Measurements from ENCODE around the gene CSNK2A3. TPM values are rescaled to one million over a fixed set of nuclear protein-coding genes. Genes with fewer than 3 reads are reported as not detected.

Gene CSNK2A3
- total RNA-seq, 1 experiment from 2014 or later = 2.0 TPM

DNA sequence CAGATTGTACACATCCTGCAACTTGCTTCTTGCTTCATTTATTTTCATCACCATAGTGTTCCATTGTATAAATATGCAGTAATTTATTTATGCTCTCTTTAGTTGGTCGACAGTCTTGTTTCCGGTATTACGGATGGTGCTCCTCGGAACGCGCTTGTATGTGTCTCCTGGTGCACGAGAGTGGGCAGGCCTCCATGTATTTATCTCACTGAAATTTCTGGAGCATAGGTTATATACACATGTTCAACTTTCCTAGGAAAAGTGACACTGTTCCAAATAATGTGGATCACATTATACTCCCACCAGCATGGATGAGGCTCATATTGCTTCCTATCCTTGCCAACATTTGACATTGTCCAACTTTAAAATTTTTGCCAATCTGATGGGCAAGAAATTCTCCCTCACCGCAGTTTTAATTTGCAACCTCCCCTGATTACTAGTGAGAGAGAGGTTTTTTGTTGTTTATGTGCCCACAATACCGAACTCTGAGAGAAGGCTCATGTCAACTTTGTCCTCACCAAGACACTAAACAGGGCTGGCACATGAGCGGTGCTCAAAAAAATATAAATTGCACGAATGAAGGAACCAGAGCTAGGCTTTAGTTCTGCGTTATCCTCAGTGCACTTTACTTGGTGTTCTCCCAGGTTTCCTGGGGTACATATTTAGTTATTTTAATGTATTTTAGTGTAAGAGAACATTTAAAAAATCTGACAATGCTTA lies 3.8 kb downstream of the CSNK2A3 start:
- CTCF ChIA-PET = no interaction called here
- Histone ChIP-seq H3K27me3 (ENCODE audit: insufficient read depth, low read length) (no peaks in the 10 kb centered on the region), H3K9me2 (ENCODE audit: insufficient read depth) (no peaks in the 10 kb centered on the region), H3K9me3 (ENCODE audit: control insufficient read depth in 1 of 2, insufficient read depth in 1 of 2, low read depth in 1 of 2, low read length in 2 of 2) (no peaks in the 10 kb centered on the region), H3K4me1 (ENCODE audit: control insufficient read depth in 1 of 2, insufficient read depth in 2 of 2, low read length in 2 of 2) (peaks cover 4 to 8% of the 10 kb centered on the region in 2 experiments; a peak in 3 of 4 replicates), H3K36me3 (ENCODE audit: control insufficient read depth in 1 of 2, insufficient read depth in 2 of 2, low read length in 2 of 2) (no peaks in the 10 kb centered on the region), H3K79me2 (ENCODE audit: insufficient read depth, low read length) (no peaks in the 10 kb centered on the region), H2AFZ (ENCODE audit: low read depth, low read length, poor library complexity, severe bottlenecking) (no peak overlapping the region), H3K27ac (ENCODE audit: low read depth, low read length) (no peak overlapping the region), H3K9ac (ENCODE audit: low read length) (no peak overlapping the region), H4K20me1 (ENCODE audit: insufficient read depth) (no peaks in the 10 kb centered on the region), H3K4me2 (ENCODE audit: low read length) (no peak overlapping the region), H3K4me3 (replicated peaks in 1 of 2; ENCODE audit: low read depth in 1 of 2, low read length in 2 of 2) (no peak overlapping the region)
- RAD21 ChIA-PET (ENCODE audit: low non-redundant PET in 1 of 2, low total read pairs in 2 of 2, uncharacterized antibody in 2 of 2, unreplicated experiment in 2 of 2) = no interaction called here
- POLR2A ChIA-PET = no interaction called here
- TF ChIP-seq ZFX (IDR thresholded peaks at IDR 0.05) = no peak
- no TSS peak for BruUV-seq (replicated peaks)
- intact Hi-C loops (cut with micrococcal nuclease) = no loop called here
- ATAC-seq = no peak
- DNase-seq (ENCODE audit: low read depth, low spot score) = no peak

DNA sequence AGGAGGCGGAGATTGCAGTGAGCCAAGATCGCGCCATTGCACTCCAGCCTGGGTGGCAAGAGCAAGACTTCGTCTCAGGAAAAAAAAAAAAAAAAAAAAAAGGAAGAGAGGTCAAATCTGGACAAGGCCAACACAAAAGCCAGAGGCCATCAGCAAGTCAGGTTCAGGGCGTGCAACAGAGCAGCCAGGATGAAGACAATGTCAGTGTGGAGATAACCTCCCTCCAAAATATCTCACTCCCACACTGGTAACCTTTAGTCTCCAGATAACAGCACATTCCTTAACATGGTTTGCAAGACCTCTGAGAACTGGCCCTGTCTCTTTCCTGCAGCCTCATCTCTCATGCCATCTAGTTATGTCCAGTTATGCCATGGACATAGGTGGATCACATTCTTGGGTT lies 4.7 kb downstream of the CSNK2A3 start:
- no peak overlapping the region for H3K4me2 ChIP-seq (ENCODE audit: low read length)
- H3K9me2 ChIP-seq (ENCODE audit: insufficient read depth) = no peaks in the 10 kb centered on the region
- BruUV-seq (replicated peaks) = no TSS peak
- no peak overlapping the region for H3K9ac ChIP-seq (ENCODE audit: low read length)
- peaks cover 4 to 8% of the 10 kb centered on the region in 2 experiments; a peak in 3 of 4 replicates for H3K4me1 ChIP-seq (ENCODE audit: control insufficient read depth in 1 of 2, insufficient read depth in 2 of 2, low read length in 2 of 2)
- H2AFZ ChIP-seq (ENCODE audit: low read depth, low read length, poor library complexity, severe bottlenecking) = no peak overlapping the region
- no peaks in the 10 kb centered on the region for H3K9me3 ChIP-seq (ENCODE audit: control insufficient read depth in 1 of 2, insufficient read depth in 1 of 2, low read depth in 1 of 2, low read length in 2 of 2)
- no peaks in the 10 kb centered on the region for H3K27me3 ChIP-seq (ENCODE audit: insufficient read depth, low read length)
- ChIA-PET RAD21 (ENCODE audit: low non-redundant PET in 1 of 2, low total read pairs in 2 of 2, uncharacterized antibody in 2 of 2, unreplicated experiment in 2 of 2) (no interaction called here), POLR2A (no interaction called here), CTCF (no interaction called here)
- no peaks in the 10 kb centered on the region for H3K79me2 ChIP-seq (ENCODE audit: insufficient read depth, low read length)
- no peak for ATAC-seq
- no peaks in the 10 kb centered on the region for H4K20me1 ChIP-seq (ENCODE audit: insufficient read depth)
- no peaks in the 10 kb centered on the region for H3K36me3 ChIP-seq (ENCODE audit: control insufficient read depth in 1 of 2, insufficient read depth in 2 of 2, low read length in 2 of 2)
- H3K4me3 ChIP-seq (replicated peaks in 1 of 2; ENCODE audit: low read depth in 1 of 2, low read length in 2 of 2) = no peak overlapping the region
- DNase-seq (ENCODE audit: low read depth, low spot score) = no peak
- intact Hi-C loops (cut with micrococcal nuclease) = no loop called here
- no peak overlapping the region for H3K27ac ChIP-seq (ENCODE audit: low read depth, low read length)
- TF ChIP-seq RAD21 (IDR thresholded peaks at IDR 0.05; ENCODE audit: low read depth) (no peak), POLR2AphosphoS5 (IDR thresholded peaks at IDR 0.05; ENCODE audit: low read depth, low read length) (no peak), SIN3A (IDR thresholded peaks at IDR 0.05; ENCODE audit: low read depth) (no peak), ELF1 (IDR thresholded peaks at IDR 0.05; ENCODE audit: borderline replicate concordance, low read depth) (no peak), FOSL1 (IDR thresholded peaks at IDR 0.05; ENCODE audit: low read depth) (no peak), SP1 (IDR thresholded peaks at IDR 0.05; ENCODE audit: low read depth) (no peak), POLR2A (IDR thresholded peaks at IDR 0.05; ENCODE audit: borderline replicate concordance, extremely low read depth, insufficient read depth, insufficient read length) (no peak), CBX3 (IDR thresholded peaks at IDR 0.05; ENCODE audit: low read depth) (no peak), EGR1 (IDR thresholded peaks at IDR 0.05; ENCODE audit: low read depth) (no peak), ZNF274 (IDR thresholded peaks at IDR 0.05; ENCODE audit: low read depth, low read length) (no peak), TCF7L2 (IDR thresholded peaks at IDR 0.05; ENCODE audit: borderline replicate concordance, extremely low read depth, insufficient read depth, insufficient read length) (no peak), EZH2phosphoT487 (IDR thresholded peaks at IDR 0.05; ENCODE audit: borderline replicate concordance) (no peak), JUND (IDR thresholded peaks at IDR 0.05) (no peak)
- TF ChIP-seq, protein P1, sequence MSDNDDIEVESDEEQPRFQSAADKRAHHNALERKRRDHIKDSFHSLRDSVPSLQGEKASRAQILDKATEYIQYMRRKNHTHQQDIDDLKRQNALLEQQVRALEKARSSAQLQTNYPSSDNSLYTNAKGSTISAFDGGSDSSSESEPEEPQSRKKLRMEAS (IDR thresholded peaks at IDR 0.05) = no peak
- TF ChIP-seq, protein P2, sequence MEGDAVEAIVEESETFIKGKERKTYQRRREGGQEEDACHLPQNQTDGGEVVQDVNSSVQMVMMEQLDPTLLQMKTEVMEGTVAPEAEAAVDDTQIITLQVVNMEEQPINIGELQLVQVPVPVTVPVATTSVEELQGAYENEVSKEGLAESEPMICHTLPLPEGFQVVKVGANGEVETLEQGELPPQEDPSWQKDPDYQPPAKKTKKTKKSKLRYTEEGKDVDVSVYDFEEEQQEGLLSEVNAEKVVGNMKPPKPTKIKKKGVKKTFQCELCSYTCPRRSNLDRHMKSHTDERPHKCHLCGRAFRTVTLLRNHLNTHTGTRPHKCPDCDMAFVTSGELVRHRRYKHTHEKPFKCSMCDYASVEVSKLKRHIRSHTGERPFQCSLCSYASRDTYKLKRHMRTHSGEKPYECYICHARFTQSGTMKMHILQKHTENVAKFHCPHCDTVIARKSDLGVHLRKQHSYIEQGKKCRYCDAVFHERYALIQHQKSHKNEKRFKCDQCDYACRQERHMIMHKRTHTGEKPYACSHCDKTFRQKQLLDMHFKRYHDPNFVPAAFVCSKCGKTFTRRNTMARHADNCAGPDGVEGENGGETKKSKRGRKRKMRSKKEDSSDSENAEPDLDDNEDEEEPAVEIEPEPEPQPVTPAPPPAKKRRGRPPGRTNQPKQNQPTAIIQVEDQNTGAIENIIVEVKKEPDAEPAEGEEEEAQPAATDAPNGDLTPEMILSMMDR (IDR thresholded peaks at IDR 0.05 in 2 of 3, conservative IDR thresholded peaks at IDR 0.05 in 1 of 3; ENCODE audit: borderline replicate concordance in 1 of 3, insufficient read depth in 1 of 3, low read depth in 2 of 3, low read length in 2 of 3) = no peak
- TF ChIP-seq, protein P3, sequence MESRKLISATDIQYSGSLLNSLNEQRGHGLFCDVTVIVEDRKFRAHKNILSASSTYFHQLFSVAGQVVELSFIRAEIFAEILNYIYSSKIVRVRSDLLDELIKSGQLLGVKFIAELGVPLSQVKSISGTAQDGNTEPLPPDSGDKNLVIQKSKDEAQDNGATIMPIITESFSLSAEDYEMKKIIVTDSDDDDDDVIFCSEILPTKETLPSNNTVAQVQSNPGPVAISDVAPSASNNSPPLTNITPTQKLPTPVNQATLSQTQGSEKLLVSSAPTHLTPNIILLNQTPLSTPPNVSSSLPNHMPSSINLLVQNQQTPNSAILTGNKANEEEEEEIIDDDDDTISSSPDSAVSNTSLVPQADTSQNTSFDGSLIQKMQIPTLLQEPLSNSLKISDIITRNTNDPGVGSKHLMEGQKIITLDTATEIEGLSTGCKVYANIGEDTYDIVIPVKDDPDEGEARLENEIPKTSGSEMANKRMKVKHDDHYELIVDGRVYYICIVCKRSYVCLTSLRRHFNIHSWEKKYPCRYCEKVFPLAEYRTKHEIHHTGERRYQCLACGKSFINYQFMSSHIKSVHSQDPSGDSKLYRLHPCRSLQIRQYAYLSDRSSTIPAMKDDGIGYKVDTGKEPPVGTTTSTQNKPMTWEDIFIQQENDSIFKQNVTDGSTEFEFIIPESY (IDR thresholded peaks at IDR 0.05; ENCODE audit: extremely low read depth, insufficient replicate concordance, low read length) = no peak
- TF ChIP-seq, protein P4, sequence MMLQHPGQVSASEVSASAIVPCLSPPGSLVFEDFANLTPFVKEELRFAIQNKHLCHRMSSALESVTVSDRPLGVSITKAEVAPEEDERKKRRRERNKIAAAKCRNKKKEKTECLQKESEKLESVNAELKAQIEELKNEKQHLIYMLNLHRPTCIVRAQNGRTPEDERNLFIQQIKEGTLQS (IDR thresholded peaks at IDR 0.05) = no peak
